K562 (cell line): ENCODE results near the gene ARHGAP18. TPM values are rescaled to one million over a fixed set of nuclear protein-coding genes. Genes with fewer than 3 reads are reported as not detected.
A peak's percentile ranks its signal among the peaks of the same experiment; 100 is the strongest.

Experiments
- BRD4 ChIP-seq: fragments of 200-600 bp; sonication (generic); IDR thresholded peaks from 2 replicates; pipeline ENCODE4 v1.6.1; 2017; ENCODE audit warnings: inconsistent platforms
- CREBBP ChIP-seq: IDR thresholded peaks from one replicate; pipeline ENCODE4 v1.6.1; 2012; ENCODE audit warnings: low read depth, mild to moderate bottlenecking, control low read depth, inconsistent platforms, low read length
- E2F8 ChIP-seq: fragments of 450-650 bp; IDR thresholded peaks from 2 replicates; pipeline ENCODE4 v1.7.1; 2018; ENCODE audit warnings: mild to moderate bottlenecking, low read depth; ENCODE audit not compliant: partially characterized antibody
- ETV5 ChIP-seq: sonication (generic); formaldehyde crosslinking; IDR thresholded peaks from 2 replicates; pipeline ENCODE4 v1.4.0; 2020; ENCODE audit warnings: low read depth, mild to moderate bottlenecking, missing genetic modification reagents
- GABPA ChIP-seq: fragments of 200-800 bp; sonication (Bioruptor generic); conservative IDR thresholded peaks from 2 replicates; pipeline ENCODE4 v1.6.1; 2016; ENCODE audit warnings: low read depth, missing genetic modification characterization, missing compliant biosample characterization
- HBP1 ChIP-seq: fragments of 450-650 bp; formaldehyde crosslinking; IDR thresholded peaks from 2 replicates; pipeline ENCODE4 v1.4.0; 2022; ENCODE audit warnings: missing genetic modification characterization
- HDAC3 ChIP-seq: fragments of 450-650 bp; IDR thresholded peaks from 2 replicates; pipeline ENCODE4 v1.6.1; 2018; ENCODE audit warnings: borderline replicate concordance, mild to moderate bottlenecking, moderate library complexity; ENCODE audit not compliant: partially characterized antibody
- HDGF ChIP-seq: fragments of 450-650 bp; IDR thresholded peaks from 2 replicates; pipeline ENCODE4 v1.6.1; 2016
- HIVEP1 ChIP-seq: fragments of 250-450 bp; sonication (Bioruptor Pico); IDR thresholded peaks from 2 replicates; pipeline ENCODE4 v1.4.0; 2020; ENCODE audit warnings: mild to moderate bottlenecking
- KDM4B ChIP-seq, 2 experiments: fragments of 450-650 bp in 1 of 2; sonication (generic) in 1 of 2; IDR thresholded peaks; 2 replicates each; pipeline ENCODE4 v1.6.1; 2016 to 2017; ENCODE audit warnings: borderline replicate concordance in 2 of 2, antibody characterized with exemption in 1 of 2, low read depth in 1 of 2, mild to moderate bottlenecking in 1 of 2
- KLF13 ChIP-seq: fragments of 450-650 bp; IDR thresholded peaks from 2 replicates; pipeline ENCODE4 v1.6.1; 2016; ENCODE audit warnings: missing genetic modification characterization, low read depth, mild to moderate bottlenecking, missing compliant biosample characterization, moderate library complexity, borderline replicate concordance
- LARP7 ChIP-seq: fragments of 450-650 bp; IDR thresholded peaks from 2 replicates; pipeline ENCODE4 v1.6.1; 2016
- MAFF ChIP-seq: IDR thresholded peaks from 2 replicates; pipeline ENCODE4 v1.6.1; 2012; ENCODE audit warnings: low read length, improper control_type of control experiment
- MTA3 ChIP-seq: fragments of 450-650 bp; formaldehyde crosslinking; IDR thresholded peaks from 2 replicates; pipeline ENCODE4 v1.6.1; 2017; ENCODE audit warnings: mild to moderate bottlenecking, borderline replicate concordance
- NBN ChIP-seq: fragments of 450-650 bp; IDR thresholded peaks from 2 replicates; pipeline ENCODE4 v1.6.1; 2016; ENCODE audit warnings: low read depth, mild to moderate bottlenecking
- SMAD1 ChIP-seq: fragments of 150-350 bp; IDR thresholded peaks from 2 replicates; pipeline ENCODE4 v1.6.1; 2014; ENCODE audit warnings: low read length, low read depth; ENCODE audit not compliant: partially characterized antibody
- SPI1 ChIP-seq: IDR thresholded peaks from 2 replicates; pipeline ENCODE4 v1.6.1; 2011; ENCODE audit warnings: low read depth, low read length, control low read depth, borderline replicate concordance
- TAF1 ChIP-seq: IDR thresholded peaks from 2 replicates; pipeline ENCODE4 v1.6.1; 2011; ENCODE audit warnings: mild to moderate bottlenecking, low read length, moderate library complexity; ENCODE audit not compliant: insufficient read depth, control insufficient read depth, severe bottlenecking; ENCODE audit errors: extremely low read depth
- TCF3 ChIP-seq: sonication (generic); formaldehyde crosslinking; IDR thresholded peaks from 2 replicates; pipeline ENCODE4 v1.4.0; 2020; ENCODE audit warnings: mild to moderate bottlenecking, missing genetic modification reagents
- TRIM24 ChIP-seq, 2 experiments: fragments of 450-650 bp; IDR thresholded peaks; 2 replicates each; pipeline ENCODE4 v1.6.1; 2016
- ZEB2 ChIP-seq: fragments of 450-650 bp; IDR thresholded peaks from 2 replicates; pipeline ENCODE4 v1.6.1; 2016
- ZNF24 ChIP-seq: fragments of 450-650 bp; IDR thresholded peaks from 2 replicates; pipeline ENCODE4 v1.6.1; 2016
- ZNF316 ChIP-seq: fragments of 450-650 bp; IDR thresholded peaks from 2 replicates; pipeline ENCODE4 v1.6.1; 2016
- ZNF449 ChIP-seq: fragments of 250-450 bp; sonication (Bioruptor Pico); IDR thresholded peaks from 2 replicates; pipeline ENCODE4 v1.8.0; 2022; ENCODE audit warnings: moderate library complexity, mild to moderate bottlenecking, inconsistent platforms
- ZNF583 ChIP-seq: fragments of 250-450 bp; sonication (Bioruptor Pico); IDR thresholded peaks from 2 replicates; pipeline ENCODE4 v1.4.0; 2020
- ZNF699 ChIP-seq: fragments of 250-450 bp; sonication (Bioruptor Pico); IDR thresholded peaks from 2 replicates; pipeline ENCODE4 v1.8.0; 2021; ENCODE audit warnings: mild to moderate bottlenecking, moderate library complexity; ENCODE audit not compliant: insufficient replicate concordance
- polyA plus RNA-seq, 8 experiments: library from polyadenylated mRNA; depleted of rRNA in 4 of 8; stranded (reverse) in 5 of 8; unstranded in 3 of 8; fragments of >200 nt; fragmentation: Nextera tagmentation in 2 of 8; fragmentation: Illumina TruSeq in 1 of 8; extraction: Ambion mirVana in 2 of 8; extraction: Trizol in 1 of 8; gene quantifications; 2 replicates each; pipeline versions ENCODE4 v1.2.1 to v1.2.3, GENCODE V29; 2011 to 2014; ENCODE audit warnings: inconsistent platforms in 1 of 8, missing spikeins in 1 of 8
- total RNA-seq, 7 experiments: library from RNA; depleted of rRNA in 6 of 7; stranded (reverse); fragments of >200 nt in 6 of 7; fragmentation: Illumina TruSeq in 2 of 7; extraction: Trizol in 2 of 7; gene quantifications; 2 replicates each; pipeline versions ENCODE4 v1.2.1 to v1.2.3, GENCODE V29; 2011 to 2021; ENCODE audit warnings: low replicate concordance in 1 of 7

ARHGAP18 gene
- total and polyA plus RNA-seq, 9 of the 15 experiments (the other 6 are each of a cell fraction or from before 2014, with no cell fraction given): 13.3 to 29.7 (median 21.1) TPM

- no peak for TF ChIP-seq ZNF449 (CRISPR knock-in tag)
- TF ChIP-seq ZNF24: peak; percentile 92
- peak; percentile 88 for TF ChIP-seq TCF3 (CRISPR knock-in tag)
- TF ChIP-seq GABPA: peak; percentile 76
- TF ChIP-seq LARP7: no peak
- TF ChIP-seq BRD4: 0 out of 2 replicates have a peak, but pooled peaks have one; percentile 16
- no peak for TF ChIP-seq ZNF583 (CRISPR knock-in tag)
- peak; percentile 85; the same call in 1 of the 2 replicates for TF ChIP-seq MTA3
- TF ChIP-seq ZNF699 (CRISPR knock-in tag): no peak
- no peak for TF ChIP-seq SMAD1
- TF ChIP-seq HBP1 (CRISPR knock-in tag): no peak
- no peak for TF ChIP-seq HIVEP1
- no peak for TF ChIP-seq KLF13 (tag)
- peak; percentile 41 for TF ChIP-seq MAFF
- peak; percentile 94; the same call in 1 of the 2 replicates for TF ChIP-seq NBN
- peak; percentile 82 for TF ChIP-seq SPI1
- TF ChIP-seq TAF1: no peak
- TF ChIP-seq ZEB2: peak; percentile 83
- no peak for TF ChIP-seq CREBBP
- TF ChIP-seq TRIM24 (IDR thresholded peaks at IDR 0.05): peak; percentile 78 to 81
- peak; percentile 71 for TF ChIP-seq ZNF316
- TF ChIP-seq HDGF: no peak
- peak; percentile 51 for TF ChIP-seq E2F8
- TF ChIP-seq HDAC3: peak; percentile 72
- TF ChIP-seq KDM4B (IDR thresholded peaks at IDR 0.05; ENCODE audit: borderline replicate concordance in 2 of 2, low read depth in 1 of 2): no peak
- peak; percentile 93 for TF ChIP-seq ETV5 (CRISPR knock-in tag)
Observed at GRCh38 chr6:129683601-129684322, 26.2 kb downstream of the ARHGAP18 start (continued).
